ENCODE measurements around the gene USP34. TPM values are rescaled to one million over a fixed set of nuclear protein-coding genes. Genes with fewer than 3 reads are reported as not detected.

USP34 gene
- total RNA-seq, 2 donors from 2014 or later = 105 to 120 TPM

GRCh38 chr2:61437170-61437569, 33.7 kb downstream of the USP34 start:
- no peak overlapping the region for H3K4me3 Mint-ChIP-seq
- H3K9me3 Mint-ChIP-seq = peaks cover 27% of the 10 kb centered on the region
- H3K36me3 ChIP-seq (ENCODE audit: control insufficient read depth, insufficient read depth, low read length) = peaks cover 7% of the 10 kb centered on the region
- H3K27me3 ChIP-seq (ENCODE audit: control insufficient read depth, insufficient read depth, low read length, poor library complexity, severe bottlenecking) = no peaks in the 10 kb centered on the region
- H3K27me3 Mint-ChIP-seq (ENCODE audit: insufficient read depth) = no peaks in the 10 kb centered on the region
- H3K9me3 ChIP-seq (ENCODE audit: control insufficient read depth, low read length) = peaks cover 18% of the 10 kb centered on the region
- DNase-seq = no peak
- no peak for TF ChIP-seq CTCF (conservative IDR thresholded peaks at IDR 0.05)
- peaks cover 23% of the 10 kb centered on the region for H3K36me3 Mint-ChIP-seq (ENCODE audit: low read depth)
- 95% methylated on average over 4 of the region's 4 CpGs; no CpG with 5 or more reads in 1 of the 2 experiments for WGBS, 2 experiments (ENCODE audit: insufficient coverage in 1 of 2, insufficient read length in 1 of 2)
- no peak overlapping the region for H3K4me3 ChIP-seq (ENCODE audit: low read length)
- H3K27ac ChIP-seq (ENCODE audit: low read depth, low read length) = no peak overlapping the region
- H3K27ac Mint-ChIP-seq = no peak overlapping the region
- no peak overlapping the region for H3K9ac ChIP-seq (ENCODE audit: extremely low read depth, low read length, poor library complexity, severe bottlenecking)
- peaks cover 15% of the 10 kb centered on the region for H3K4me1 Mint-ChIP-seq
- peaks cover 3% of the 10 kb centered on the region for H3K4me1 ChIP-seq (ENCODE audit: control insufficient read depth, insufficient read depth, low read length)

DNA sequence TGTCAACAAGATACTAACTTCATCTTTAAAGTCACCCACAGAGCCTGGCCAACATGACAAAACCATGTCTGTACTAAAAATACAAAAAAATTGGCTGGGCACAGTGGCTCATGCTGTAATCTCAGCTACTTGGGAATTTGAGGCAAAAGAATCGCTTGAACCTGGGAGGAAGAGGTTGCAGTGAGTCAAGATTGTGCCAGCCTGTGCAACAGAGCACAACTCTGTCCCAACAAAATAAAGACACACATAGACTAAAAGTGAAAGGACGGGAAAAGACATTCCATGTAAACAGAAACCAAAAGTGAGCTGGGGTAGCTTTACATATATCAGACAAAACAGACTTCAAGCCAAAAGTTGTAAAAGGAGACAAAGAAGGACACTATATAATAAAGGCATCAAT, 34.8 kb downstream of the USP34 start:
- H3K9me3 ChIP-seq (ENCODE audit: control insufficient read depth, low read length) = peaks cover 26% of the 10 kb centered on the region
- H3K27me3 Mint-ChIP-seq (ENCODE audit: insufficient read depth) = no peaks in the 10 kb centered on the region
- no peak overlapping the region for H3K27ac ChIP-seq (ENCODE audit: low read depth, low read length)
- no peak overlapping the region for H3K4me3 ChIP-seq (ENCODE audit: low read length)
- no peak overlapping the region for H3K4me3 Mint-ChIP-seq
- H3K4me1 Mint-ChIP-seq = peaks cover 15% of the 10 kb centered on the region
- peak; percentile 24 for DNase-seq
- peaks cover 3% of the 10 kb centered on the region for H3K4me1 ChIP-seq (ENCODE audit: control insufficient read depth, insufficient read depth, low read length)
- H3K9me3 Mint-ChIP-seq = peaks cover 30% of the 10 kb centered on the region
- WGBS, 2 experiments (ENCODE audit: insufficient coverage in 1 of 2, insufficient read length in 1 of 2) = 88 to 100% methylated on average over 1 to 2 of the region's 2 CpGs
- TF ChIP-seq CTCF (conservative IDR thresholded peaks at IDR 0.05) = no peak
- peaks cover 10% of the 10 kb centered on the region for H3K36me3 ChIP-seq (ENCODE audit: control insufficient read depth, insufficient read depth, low read length)
- H3K9ac ChIP-seq (ENCODE audit: extremely low read depth, low read length, poor library complexity, severe bottlenecking) = no peak overlapping the region
- peaks cover 24% of the 10 kb centered on the region for H3K36me3 Mint-ChIP-seq (ENCODE audit: low read depth)
- no peaks in the 10 kb centered on the region for H3K27me3 ChIP-seq (ENCODE audit: control insufficient read depth, insufficient read depth, low read length, poor library complexity, severe bottlenecking)
- H3K27ac Mint-ChIP-seq = no peak overlapping the region

DNA sequence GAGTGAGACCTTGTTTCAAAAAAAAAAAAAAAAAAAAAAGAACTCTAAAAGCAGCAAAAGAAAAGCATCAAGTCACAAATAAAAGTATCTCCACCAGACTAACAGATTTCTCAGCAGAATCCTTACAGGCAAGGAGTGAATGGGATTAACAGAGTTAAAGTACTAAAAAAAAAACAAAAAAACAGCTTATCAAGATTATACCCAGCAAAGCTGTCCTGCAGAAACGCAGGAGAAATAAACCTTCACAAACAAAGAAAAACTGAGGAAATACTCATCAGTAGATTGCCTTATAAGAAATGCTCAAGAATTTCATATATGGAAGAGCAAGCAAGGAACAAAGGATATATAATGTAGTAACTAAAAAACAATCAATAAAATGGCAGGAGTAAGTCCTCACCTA, 35.6 kb downstream of the USP34 start:
- H3K4me1 ChIP-seq (ENCODE audit: control insufficient read depth, insufficient read depth, low read length) = peaks cover 3% of the 10 kb centered on the region
- no peak for TF ChIP-seq CTCF (conservative IDR thresholded peaks at IDR 0.05)
- peaks cover 10% of the 10 kb centered on the region for H3K36me3 ChIP-seq (ENCODE audit: control insufficient read depth, insufficient read depth, low read length)
- Mint-ChIP-seq H3K9me3 (peaks cover 33% of the 10 kb centered on the region), H3K27me3 (ENCODE audit: insufficient read depth) (no peaks in the 10 kb centered on the region), H3K36me3 (ENCODE audit: low read depth) (peaks cover 29% of the 10 kb centered on the region), H3K27ac (peak overlapping the region; percentile 44), H3K4me1 (peaks cover 15% of the 10 kb centered on the region), H3K4me3 (no peak overlapping the region)
- H3K27ac ChIP-seq (ENCODE audit: low read depth, low read length) = no peak overlapping the region
- 92% methylated on average over 1 of the region's 1 CpG; no CpG with 5 or more reads in 1 of the 2 experiments for WGBS, 2 experiments (ENCODE audit: insufficient coverage in 1 of 2, insufficient read length in 1 of 2)
- no peak for DNase-seq
- H3K4me3 ChIP-seq (ENCODE audit: low read length) = no peak overlapping the region
- no peak overlapping the region for H3K9ac ChIP-seq (ENCODE audit: extremely low read depth, low read length, poor library complexity, severe bottlenecking)
- no peaks in the 10 kb centered on the region for H3K27me3 ChIP-seq (ENCODE audit: control insufficient read depth, insufficient read depth, low read length, poor library complexity, severe bottlenecking)
- H3K9me3 ChIP-seq (ENCODE audit: control insufficient read depth, low read length) = peaks cover 26% of the 10 kb centered on the region

Measured in endodermal cell (in vitro differentiated cells).